GM18951 (cell line): ENCODE results near the gene SARM1.

Experiments used
- POLR2A ChIP-seq: IDR thresholded peaks from 4 replicates; pipeline ENCODE4 v1.6.1; 2011; ENCODE audit warnings: mild to moderate bottlenecking; ENCODE audit not compliant: insufficient read length, insufficient read depth; ENCODE audit errors: extremely low read depth
- in situ Hi-C: fragments of 300-500 bp; cut with MboI; formaldehyde crosslinking; loops from one replicate; pipeline ENCODE4 v1.12.0; 2022; ENCODE audit warnings: low sequenced_read_pairs, mixed read lengths, inconsistent platforms; ENCODE audit not compliant: unreplicated experiment

Gene SARM1

GRCh38 chr17:28446716-28447395, 75.4 kb downstream of the SARM1 start:
- in situ Hi-C loops, result no loop called here
- no peak for TF ChIP-seq POLR2A

- in situ Hi-C loops, result no loop called here
- no peak for TF ChIP-seq POLR2A
These were observed 75.9 kb downstream of the SARM1 start for GRCh38 chr17:28447396-28447760.

- TF ChIP-seq POLR2A, result no peak
These were observed 78.4 kb downstream of the SARM1 start for GRCh38 chr17:28449859-28450258.

More at GRCh38 chr17:28449859-28450258, 78.4 kb downstream of the SARM1 start:
- in situ Hi-C loops, result no loop called here
